Esophagus muscularis mucosa (tissue), 4 donors: ENCODE measurements around the gene COL4A5. TPM values are rescaled to one million over a fixed set of nuclear protein-coding genes. Genes with fewer than 3 reads are reported as not detected.

Experiments used
- DNase-seq: peaks from one replicate; pipeline ENCODE4 v3.0.0-alpha.2; 2017; ENCODE audit errors: extremely low spot score
- H3K27ac ChIP-seq, 4 donors: fragments of 200-600 bp; sonication (generic); replicated peaks in 1 of 4; 1 replicate in 3 of 4; 2 replicates in 1 of 4; pipeline ENCODE4 v1.5.1; 2016 to 2019; ENCODE audit warnings: mild to moderate bottlenecking in 1 of 4
- H3K27me3 ChIP-seq, 4 donors: fragments of 200-600 bp; sonication (generic); one replicate each; pipeline versions ENCODE4 v1.5.1 to v1.6.0; 2016 to 2019
- H3K36me3 ChIP-seq, 4 donors: fragments of 200-600 bp; sonication (generic); one replicate each; pipeline ENCODE4 v1.5.1; 2016 to 2019
- H3K4me1 ChIP-seq, 4 donors: fragments of 200-600 bp; sonication (generic); one replicate each; pipeline ENCODE4 v1.5.1; 2016 to 2019
- H3K4me3 ChIP-seq, 4 donors: fragments of 200-600 bp; sonication (generic); 1 replicate in 2 of 4; 2 replicates in 2 of 4; pipeline ENCODE4 v1.5.1; 2016 to 2019; ENCODE audit warnings: mild to moderate bottlenecking in 4 of 4, moderate library complexity in 1 of 4
- H3K9me3 ChIP-seq, 4 donors: fragments of 200-600 bp; sonication (generic); 1 replicate in 3 of 4; 2 replicates in 1 of 4; pipeline ENCODE4 v1.5.1; 2016 to 2019
- CTCF ChIP-seq, 3 experiments: fragments of 200-600 bp in 2 of 3; fragments of 450-650 bp in 1 of 3; sonication (generic) in 2 of 3; IDR thresholded peaks; one replicate each; pipeline ENCODE4 v1.5.1; 2017 to 2019; ENCODE audit warnings: antibody characterized with exemption in 3 of 3, mild to moderate bottlenecking in 2 of 3, moderate library complexity in 1 of 3
- EP300 ChIP-seq: sonication (generic); formaldehyde crosslinking; IDR thresholded peaks from one replicate; pipeline ENCODE4 v1.6.1; 2017; ENCODE audit warnings: antibody characterized with exemption
- POLR2A ChIP-seq: fragments of 450-650 bp; IDR thresholded peaks from one replicate; pipeline ENCODE4 v1.6.1; 2017; ENCODE audit warnings: antibody characterized with exemption, moderate library complexity, mild to moderate bottlenecking, low read depth
- POLR2AphosphoS5 ChIP-seq, 2 donors: sonication (generic); formaldehyde crosslinking; IDR thresholded peaks; one replicate each; pipeline ENCODE4 v1.6.1; 2017; ENCODE audit warnings: antibody characterized with exemption in 2 of 2
- WGBS: methylation state at CpG from one replicate; pipeline ENCODE4 v1.1.5; 2018; 5-methylcytosine and 5-hydroxymethylcytosine counted together
- intact Hi-C: fragments of 100-400 bp; cut with DNase I; formaldehyde crosslinking; loops from one replicate; pipeline ENCODE4 v1.15.1; 2023
- small RNA-seq, 3 donors: library from RNA; depleted of rRNA; stranded (forward); fragments of <200 nt; gene quantifications; one replicate each; pipeline ENCODE3, GENCODE V24; 2016
- total RNA-seq, 4 donors: library from RNA; depleted of rRNA; stranded (reverse); fragments of >200 nt; gene quantifications; one replicate each; pipeline versions ENCODE4 v1.1.0 to v1.2.1, GENCODE V29; 2016

Gene COL4A5
- total RNA-seq, 4 donors from 2014 or later = 187 to 241 (median 204) TPM

GRCh38 chrX:108736509-108737479 lies 297.2 kb downstream of the COL4A5 start, which contains the start of gene IRS4:
Gene IRS4 (minus strand): TSS chrX:108736563.
- TF ChIP-seq EP300 (no peak), POLR2A (no peak), CTCF (IDR thresholded peaks at IDR 0.05) (no peak), POLR2AphosphoS5 (IDR thresholded peaks at IDR 0.05) (no peak)
- Histone ChIP-seq H3K9me3 (no peaks in the 10 kb centered on the region), H3K27ac (no peak within 1 kb of the TSS), H3K4me1 (peaks cover 0 to 31% (median 25%) of the 10 kb centered on the region in 4 donors), H3K36me3 (no peaks in the 10 kb centered on the region), H3K4me3 (peak within 1 kb of the TSS; percentile 47 to 59 (median 50)), H3K27me3 (peaks cover 0 to 92% (median 16%) of the 10 kb centered on the region in 4 donors)
- intact Hi-C loops = no loop called here
- no peak for DNase-seq
- 26% methylated on average over 50 of the region's 62 CpGs for WGBS

DNA sequence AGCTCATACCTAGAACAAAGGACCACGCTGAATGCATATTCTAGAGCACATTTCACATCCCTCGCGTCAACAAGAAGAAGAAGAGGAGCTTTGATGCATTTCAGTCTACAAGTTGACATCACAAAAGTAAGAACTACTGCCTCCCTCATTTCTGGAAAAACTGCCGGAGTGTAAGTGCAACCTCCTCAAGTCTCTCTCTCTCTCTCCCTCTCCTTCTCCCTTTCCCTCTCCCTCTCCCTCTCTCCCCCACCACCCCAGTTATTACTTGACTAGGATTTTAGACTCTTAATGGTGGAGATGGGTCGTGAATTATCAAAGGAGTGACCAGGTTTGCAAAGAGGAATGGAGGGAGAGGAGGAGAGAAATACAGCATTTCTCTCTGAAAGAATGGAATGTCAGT lies 298.1 kb downstream of the COL4A5 start:
- H3K4me1 ChIP-seq = peaks cover 0 to 29% (median 25%) of the 10 kb centered on the region in 4 donors
- intact Hi-C loops = no loop called here
- no peak overlapping the region for H3K27ac ChIP-seq
- no peak for DNase-seq
- H3K36me3 ChIP-seq = no peaks in the 10 kb centered on the region
- TF ChIP-seq EP300 (no peak), CTCF (IDR thresholded peaks at IDR 0.05) (no peak), POLR2A (no peak), POLR2AphosphoS5 (IDR thresholded peaks at IDR 0.05) (no peak)
- H3K4me3 ChIP-seq = no peak overlapping the region
- peaks cover 0 to 92% (median 19%) of the 10 kb centered on the region in 4 donors for H3K27me3 ChIP-seq
- 48% methylated on average over 5 of the region's 5 CpGs for WGBS
- no peaks in the 10 kb centered on the region for H3K9me3 ChIP-seq

- no peak for DNase-seq
- no peak overlapping the region for H3K4me3 ChIP-seq
- peaks cover 0 to 69% (median 13%) of the 10 kb centered on the region in 4 donors for H3K27me3 ChIP-seq
- 50% methylated on average over 1 of the region's 1 CpG for WGBS
- intact Hi-C loops = no loop called here
- H3K9me3 ChIP-seq = no peaks in the 10 kb centered on the region
- no peaks in the 10 kb centered on the region for H3K36me3 ChIP-seq
- H3K4me1 ChIP-seq = peaks cover 0 to 22% (median 20%) of the 10 kb centered on the region in 4 donors
- no peak overlapping the region for H3K27ac ChIP-seq
- TF ChIP-seq POLR2A (no peak), CTCF (IDR thresholded peaks at IDR 0.05) (no peak), EP300 (no peak), POLR2AphosphoS5 (IDR thresholded peaks at IDR 0.05) (no peak)
These were observed 300.7 kb downstream of the COL4A5 start for GRCh38 chrX:108740299-108740774.

Small RNAs within 50 kb of the gene (small RNA-seq; reads per million reads assigned to genes)
- gene RF00019 = 0 reads per million in 3 donors

Other genes with a start within 250 kb of the COL4A5 start
- 100 to 1,000 TPM; 126 to 192 (median 164) TPM for gene COL4A6, start 1.4 kb upstream of the COL4A5 start, total RNA-seq